Measurements from ENCODE around the gene RALGAPA2.
A peak's percentile ranks its signal among the peaks of the same experiment; 100 is the strongest.

GRCh38 chr20:20465252-20465651, 247.2 kb downstream of the RALGAPA2 start:
- TF ChIP-seq CTCF (IDR thresholded peaks at IDR 0.05; ENCODE audit: poor library complexity, severe bottlenecking), result peak; percentile 19
- TF ChIP-seq POLR2AphosphoS5 (IDR thresholded peaks at IDR 0.05), result no peak
- no peak for TF ChIP-seq MXI1 (conservative IDR thresholded peaks at IDR 0.05; ENCODE audit: poor library complexity, severe bottlenecking)
- no peak for TF ChIP-seq EP300 (conservative IDR thresholded peaks at IDR 0.05; ENCODE audit: poor library complexity, severe bottlenecking)
- TF ChIP-seq RAD21 (conservative IDR thresholded peaks at IDR 0.05), result no peak
- TF ChIP-seq REST (IDR thresholded peaks at IDR 0.05; ENCODE audit: borderline replicate concordance), result no peak

Data from neural cell (in vitro differentiated cells).